CD14-positive monocyte (primary cell): ENCODE results near the gene RPS24. TPM values are rescaled to one million over a fixed set of nuclear protein-coding genes. Genes with fewer than 3 reads are reported as not detected.

Source experiments
- DNase-seq, 3 donors: peaks; one replicate each; pipeline ENCODE4 v3.0.0-alpha.2; 2011 to 2022
- H2AFZ ChIP-seq: 2 replicates; pipeline ENCODE4 v1.6.0; 2012; ENCODE audit warnings: mild to moderate bottlenecking, low read depth, low read length, inconsistent platforms; ENCODE audit not compliant: insufficient read depth, poor library complexity, severe bottlenecking
- H3K27ac ChIP-seq, 2 donors: 1 replicate in 1 of 2; 2 replicates in 1 of 2; pipeline ENCODE4 v1.5.1; 2012 to 2013; ENCODE audit warnings: low read length in 2 of 2, control low read depth in 1 of 2, inconsistent platforms in 1 of 2, low read depth in 1 of 2, mild to moderate bottlenecking in 1 of 2
- H3K27me3 ChIP-seq, 2 donors: one replicate each; pipeline versions ENCODE4 v1.6.0 to v1.6.1; 2011 to 2013; ENCODE audit warnings: low read length in 2 of 2; ENCODE audit not compliant: control insufficient read depth in 2 of 2, insufficient read depth in 2 of 2
- H3K36me3 ChIP-seq, 2 donors: replicated peaks in 1 of 2; 1 replicate in 1 of 2; 2 replicates in 1 of 2; pipeline versions ENCODE4 v1.5.1 to v1.6.1; 2012 to 2013; ENCODE audit warnings: low read length in 2 of 2, control low read depth in 1 of 2, inconsistent platforms in 1 of 2, mild to moderate bottlenecking in 1 of 2; ENCODE audit not compliant: insufficient read depth in 2 of 2, control insufficient read depth in 1 of 2
- H3K4me1 ChIP-seq, 2 donors: 1 replicate in 1 of 2; 2 replicates in 1 of 2; pipeline versions ENCODE4 v1.5.1 to v1.6.1; 2012 to 2013; ENCODE audit warnings: low read length in 2 of 2, control low read depth in 1 of 2, inconsistent platforms in 1 of 2, mild to moderate bottlenecking in 1 of 2, moderate library complexity in 1 of 2; ENCODE audit not compliant: insufficient read depth in 2 of 2, control insufficient read depth in 1 of 2
- H3K4me2 ChIP-seq: replicated peaks from 2 replicates; pipeline ENCODE3; 2012; ENCODE audit warnings: low read length, moderate library complexity, mild to moderate bottlenecking; ENCODE audit not compliant: poor library complexity, severe bottlenecking; ENCODE audit errors: extremely low read depth
- H3K4me3 ChIP-seq, 3 experiments: fragments of 200-600 bp in 1 of 3; sonication (generic) in 1 of 3; replicated peaks in 1 of 3; 1 replicate in 2 of 3; 2 replicates in 1 of 3; pipeline ENCODE4 v1.5.1; 2011 to 2013; ENCODE audit warnings: low read length in 3 of 3, mild to moderate bottlenecking in 3 of 3, control low read depth in 2 of 3, low read depth in 2 of 3, inconsistent platforms in 1 of 3, moderate library complexity in 1 of 3
- H3K79me2 ChIP-seq: 2 replicates; pipeline ENCODE4 v1.6.0; 2012; ENCODE audit warnings: mild to moderate bottlenecking, control low read depth, inconsistent platforms, low read length, moderate library complexity; ENCODE audit not compliant: insufficient read depth
- H3K9ac ChIP-seq: 2 replicates; pipeline ENCODE4 v1.6.0; 2017; ENCODE audit warnings: low read length, mild to moderate bottlenecking; ENCODE audit not compliant: insufficient read depth, poor library complexity, severe bottlenecking
- H3K9me3 ChIP-seq, 2 donors: replicated peaks in 1 of 2; 1 replicate in 1 of 2; 2 replicates in 1 of 2; pipeline versions ENCODE4 v1.5.1 to v1.6.1; 2012 to 2013; ENCODE audit warnings: low read length in 2 of 2, control low read depth in 1 of 2; ENCODE audit not compliant: control insufficient read depth in 1 of 2, insufficient read depth in 1 of 2
- H4K20me1 ChIP-seq: 2 replicates; pipeline ENCODE4 v1.6.0; 2012; ENCODE audit warnings: mild to moderate bottlenecking, low read length, control low read depth, moderate library complexity; ENCODE audit not compliant: insufficient read depth
- H3K27ac Mint-ChIP-seq, 7 donors: one replicate each; pipeline ENCODE4 v1.8.0; 2020; ENCODE audit warnings: mild to moderate bottlenecking in 7 of 7, mixed read lengths in 7 of 7, moderate library complexity in 6 of 7, inconsistent platforms in 2 of 7
- H3K27me3 Mint-ChIP-seq, 3 donors: one replicate each; pipeline ENCODE4 v1.8.0; 2021 to 2022; ENCODE audit warnings: low read depth in 3 of 3, mild to moderate bottlenecking in 3 of 3, mixed read lengths in 3 of 3, moderate library complexity in 3 of 3, inconsistent platforms in 1 of 3
- H3K36me3 Mint-ChIP-seq, 2 donors: one replicate each; pipeline ENCODE4 v1.8.0; 2020; ENCODE audit warnings: mixed read lengths in 2 of 2, inconsistent platforms in 1 of 2, mild to moderate bottlenecking in 1 of 2
- H3K4me1 Mint-ChIP-seq: one replicate; pipeline ENCODE4 v1.8.0; 2020; ENCODE audit warnings: mild to moderate bottlenecking, mixed read lengths
- H3K4me3 Mint-ChIP-seq, 2 donors: one replicate each; pipeline ENCODE4 v1.8.0; 2020; ENCODE audit warnings: mild to moderate bottlenecking in 2 of 2, mixed read lengths in 2 of 2, moderate library complexity in 1 of 2
- H3K9me3 Mint-ChIP-seq, 7 donors: one replicate each; pipeline ENCODE4 v1.8.0; 2020 to 2022; ENCODE audit warnings: mixed read lengths in 7 of 7, mild to moderate bottlenecking in 6 of 7, moderate library complexity in 6 of 7, inconsistent platforms in 2 of 7
- CTCF ChIP-seq: fragments of 200-600 bp; IDR thresholded peaks from one replicate; pipeline ENCODE4 v1.8.0; 2022; ENCODE audit warnings: antibody characterized with exemption, mild to moderate bottlenecking
- WGBS: methylation state at CpG from one replicate; pipeline ENCODE4 v1.1.5; 2013; ENCODE audit warnings: missing lambda C conversion rate; ENCODE audit not compliant: insufficient coverage; 5-methylcytosine and 5-hydroxymethylcytosine counted together
- intact Hi-C, 2 donors: fragments of 100-400 bp; cut with micrococcal nuclease; formaldehyde crosslinking; loops; one replicate each; pipeline versions ENCODE4 v1.15.0 to v1.15.1; 2023
- polyA plus RNA-seq, 3 donors: library from polyadenylated mRNA; depleted of rRNA in 1 of 3; unstranded in 2 of 3; stranded (reverse) in 1 of 3; fragments of 300-500 nt in 2 of 3; fragments of >200 nt in 1 of 3; fragmentation: Illumina TruSeq in 2 of 3; gene quantifications; 1 replicate in 2 of 3; 2 replicates in 1 of 3; pipeline ENCODE4 v1.2.3, GENCODE V29; 2012 to 2021

RPS24 gene
- polyA plus RNA-seq, 3 donors, result 801 to 2,073 (median 840) TPM

GRCh38 chr10:78058562-78058961 is 24.9 kb downstream of the RPS24 start:
- Histone ChIP-seq H3K36me3 (no peaks in the 10 kb centered on the region), H3K4me3 (no peak overlapping the region), H2AFZ (no peak overlapping the region), H3K27ac (no peak overlapping the region), H3K9me3 (no peaks in the 10 kb centered on the region), H3K79me2 (no peaks in the 10 kb centered on the region), H4K20me1 (no peaks in the 10 kb centered on the region), H3K9ac (no peak overlapping the region), H3K27me3 (no peaks in the 10 kb centered on the region), H3K4me1 (no peaks in the 10 kb centered on the region), H3K4me2 (no peak overlapping the region)
- WGBS, result 100% methylated on average over 2 of the region's 5 CpGs
- no peak for TF ChIP-seq CTCF
- intact Hi-C loops, result loop anchor here in 1 of 2 donors (10.0 kb wide), 1 partner anchor 596 kb away; no protein-coding TSS in a partner anchor
- Mint-ChIP-seq H3K4me3 (no peak overlapping the region), H3K9me3 (no peaks in the 10 kb centered on the region), H3K27ac (no peak overlapping the region), H3K4me1 (no peaks in the 10 kb centered on the region), H3K27me3 (peaks cover 1 to 3% (median 3%) of the 10 kb centered on the region in 3 donors), H3K36me3 (no peaks in the 10 kb centered on the region)
- no peak for DNase-seq

- Mint-ChIP-seq H3K36me3 (no peaks in the 10 kb centered on the region), H3K4me3 (no peak overlapping the region), H3K9me3 (no peaks in the 10 kb centered on the region), H3K4me1 (no peaks in the 10 kb centered on the region), H3K27me3 (peaks cover 1 to 3% (median 3%) of the 10 kb centered on the region in 3 donors), H3K27ac (no peak overlapping the region)
- no peak overlapping the region for H3K4me2 ChIP-seq
- no peak overlapping the region for H3K27ac ChIP-seq
- intact Hi-C loops, result loop anchor here in 1 of 2 donors (10.0 kb wide), 1 partner anchor 595 kb away; no protein-coding TSS in a partner anchor
- H3K4me1 ChIP-seq, result no peaks in the 10 kb centered on the region
- H2AFZ ChIP-seq, result no peak overlapping the region
- H3K27me3 ChIP-seq, result no peaks in the 10 kb centered on the region
- 100% methylated on average over 2 of the region's 12 CpGs for WGBS
- H3K9ac ChIP-seq, result no peak overlapping the region
- H3K9me3 ChIP-seq, result no peaks in the 10 kb centered on the region
- H4K20me1 ChIP-seq, result no peaks in the 10 kb centered on the region
- no peaks in the 10 kb centered on the region for H3K79me2 ChIP-seq
- H3K4me3 ChIP-seq, result no peak overlapping the region
- no peak for DNase-seq
- no peaks in the 10 kb centered on the region for H3K36me3 ChIP-seq
- no peak for TF ChIP-seq CTCF
These were observed 26.4 kb downstream of the RPS24 start for GRCh38 chr10:78059906-78060702.
